Left ventricle myocardium inferior (tissue), 1 donor: ENCODE results near the gene PRKCE. TPM values are rescaled to one million over a fixed set of nuclear protein-coding genes. Genes with fewer than 3 reads are reported as not detected.

Experiments used
- DNase-seq: peaks from one replicate; pipeline ENCODE4 v3.0.0-alpha.2; 2020
- H3K27ac ChIP-seq: fragments of 200-600 bp; replicated peaks from 2 replicates; pipeline ENCODE4 v1.8.0; 2021
- H3K27me3 ChIP-seq: fragments of 200-600 bp; 2 replicates; pipeline ENCODE4 v1.8.0; 2021; ENCODE audit warnings: low read depth
- H3K36me3 ChIP-seq: fragments of 200-600 bp; 2 replicates; pipeline ENCODE4 v1.8.0; 2021
- H3K4me1 ChIP-seq: fragments of 200-600 bp; 2 replicates; pipeline ENCODE4 v1.8.0; 2021
- H3K4me3 ChIP-seq: fragments of 200-600 bp; 2 replicates; pipeline ENCODE4 v1.8.0; 2021; ENCODE audit warnings: mild to moderate bottlenecking, moderate library complexity
- H3K9me3 ChIP-seq: fragments of 200-600 bp; replicated peaks from 2 replicates; pipeline ENCODE4 v1.8.0; 2021
- CTCF ChIP-seq: fragments of 200-600 bp; IDR thresholded peaks from 2 replicates; pipeline ENCODE4 v1.8.0; 2021; ENCODE audit warnings: antibody characterized with exemption, mild to moderate bottlenecking, borderline replicate concordance
- intact Hi-C: fragments of 100-400 bp; cut with micrococcal nuclease; formaldehyde crosslinking; loops from one replicate; pipeline ENCODE4 v1.11.0; 2022
- total RNA-seq: library from RNA; stranded (reverse); fragmentation: NEBNext Ultra II Directional; extraction: Animal tissue kit (Norgen Biotek cat#: 25700); gene quantifications from one replicate; pipeline ENCODE4 v1.2.1, GENCODE V29; 2021
- donor health status: DM: no; HTN: yes; CAD: no; lungs with severe emphysema.

Gene PRKCE
- total RNA-seq, 1 donor from 2014 or later: 14.7 TPM

- intact Hi-C loops: no loop called here
- TF ChIP-seq CTCF: no peak
These were observed 17.6 kb downstream of the PRKCE start for GRCh38 chr2:45669032-45669486.

GRCh38 chr2:45670646-45671045, 19.2 kb downstream of the PRKCE start:
- intact Hi-C loops: no loop called here
- no peaks in the 10 kb centered on the region for H3K27me3 ChIP-seq

More at GRCh38 chr2:45669032-45669486, 17.6 kb downstream of the PRKCE start:
- H3K27me3 ChIP-seq: no peaks in the 10 kb centered on the region
- H3K4me3 ChIP-seq: no peak overlapping the region
- no peaks in the 10 kb centered on the region for H3K36me3 ChIP-seq
- DNase-seq: no peak
- H3K9me3 ChIP-seq: no peaks in the 10 kb centered on the region
- peak overlapping the region; percentile 57 for H3K27ac ChIP-seq
- peaks cover 21% of the 10 kb centered on the region for H3K4me1 ChIP-seq

GRCh38 chr2:45672138-45672537, 20.7 kb downstream of the PRKCE start:
- Histone ChIP-seq H3K27ac (no peak overlapping the region), H3K4me3 (no peak overlapping the region), H3K9me3 (no peaks in the 10 kb centered on the region), H3K27me3 (no peaks in the 10 kb centered on the region), H3K36me3 (no peaks in the 10 kb centered on the region), H3K4me1 (peaks cover 43% of the 10 kb centered on the region)
- DNase-seq: no peak
- intact Hi-C loops: no loop called here
- no peak for TF ChIP-seq CTCF

More at GRCh38 chr2:45670646-45671045, 19.2 kb downstream of the PRKCE start:
- no peaks in the 10 kb centered on the region for H3K9me3 ChIP-seq
- H3K4me1 ChIP-seq: peaks cover 37% of the 10 kb centered on the region
- DNase-seq: no peak
- H3K36me3 ChIP-seq: no peaks in the 10 kb centered on the region
- no peak overlapping the region for H3K4me3 ChIP-seq
- TF ChIP-seq CTCF: no peak
- H3K27ac ChIP-seq: no peak overlapping the region

GRCh38 chr2:45674035-45674816, 22.8 kb downstream of the PRKCE start:
- H3K27ac ChIP-seq: no peak overlapping the region
- TF ChIP-seq CTCF: no peak
- no peak overlapping the region for H3K4me3 ChIP-seq
- peaks cover 34% of the 10 kb centered on the region for H3K4me1 ChIP-seq
- no peaks in the 10 kb centered on the region for H3K36me3 ChIP-seq
- H3K9me3 ChIP-seq: no peaks in the 10 kb centered on the region
- H3K27me3 ChIP-seq: no peaks in the 10 kb centered on the region
- intact Hi-C loops: no loop called here
- no peak for DNase-seq

- H3K4me1 ChIP-seq: peaks cover 32% of the 10 kb centered on the region
- H3K27me3 ChIP-seq: no peaks in the 10 kb centered on the region
- no peaks in the 10 kb centered on the region for H3K36me3 ChIP-seq
- no peaks in the 10 kb centered on the region for H3K9me3 ChIP-seq
- H3K27ac ChIP-seq: peak overlapping the region; percentile 45
- H3K4me3 ChIP-seq: no peak overlapping the region
- no peak for TF ChIP-seq CTCF
- DNase-seq: peak; percentile 29
- intact Hi-C loops: no loop called here
These were observed 23.9 kb downstream of the PRKCE start for GRCh38 chr2:45675263-45675812.
